Activated naive CD8-positive, alpha-beta T cell treated with anti-CD3 and anti-CD28 coated beads, Interleukin-2, amount 10 ng/mL, durations not matched to agents 7 days and 5 days (primary cell): ENCODE data around the gene RARB. TPM values are rescaled to one million over a fixed set of nuclear protein-coding genes. Genes with fewer than 3 reads are reported as not detected.

ENCODE experiments used
- ATAC-seq: fragments of 150-1000 bp; cut with Tn5 transposase; one replicate; pipeline ENCODE4 v1.10.0; 2021; ENCODE audit warnings: low read depth, moderate library complexity
- POLR2A ChIA-PET: fragments of 350-600 bp; sonication (Branson Sonifier 250); formaldehyde crosslinking; loops from one replicate; lab custom pipeline; 2021; ENCODE audit warnings: antibody characterized with exemption; lab: Charles Lee
- DNase-seq: peaks from one replicate; pipeline ENCODE4 v3.0.0; 2021
- H3K27ac Mint-ChIP-seq: one replicate; pipeline ENCODE4 v1.8.0; 2022; ENCODE audit warnings: mild to moderate bottlenecking, mixed read lengths
- H3K27me3 Mint-ChIP-seq: one replicate; pipeline ENCODE4 v1.8.0; 2022; ENCODE audit warnings: mild to moderate bottlenecking, moderate library complexity, mixed read lengths
- H3K36me3 Mint-ChIP-seq: one replicate; pipeline ENCODE4 v1.8.0; 2021; ENCODE audit warnings: mild to moderate bottlenecking, mixed read lengths
- H3K4me1 Mint-ChIP-seq: one replicate; pipeline ENCODE4 v1.8.0; 2021; ENCODE audit warnings: mixed read lengths
- H3K4me3 Mint-ChIP-seq: one replicate; pipeline ENCODE4 v1.8.0; 2022; ENCODE audit warnings: mild to moderate bottlenecking, moderate library complexity, mixed read lengths
- H3K9me3 Mint-ChIP-seq: one replicate; pipeline ENCODE4 v1.8.0; 2021; ENCODE audit warnings: mixed read lengths
- total RNA-seq, 2 experiments: library from RNA; stranded (reverse); gene quantifications; one replicate each; pipeline ENCODE4 v1.2.3, GENCODE V29; 2021

Gene RARB
- total RNA-seq, 2 experiments from 2014 or later = not detected

DNA sequence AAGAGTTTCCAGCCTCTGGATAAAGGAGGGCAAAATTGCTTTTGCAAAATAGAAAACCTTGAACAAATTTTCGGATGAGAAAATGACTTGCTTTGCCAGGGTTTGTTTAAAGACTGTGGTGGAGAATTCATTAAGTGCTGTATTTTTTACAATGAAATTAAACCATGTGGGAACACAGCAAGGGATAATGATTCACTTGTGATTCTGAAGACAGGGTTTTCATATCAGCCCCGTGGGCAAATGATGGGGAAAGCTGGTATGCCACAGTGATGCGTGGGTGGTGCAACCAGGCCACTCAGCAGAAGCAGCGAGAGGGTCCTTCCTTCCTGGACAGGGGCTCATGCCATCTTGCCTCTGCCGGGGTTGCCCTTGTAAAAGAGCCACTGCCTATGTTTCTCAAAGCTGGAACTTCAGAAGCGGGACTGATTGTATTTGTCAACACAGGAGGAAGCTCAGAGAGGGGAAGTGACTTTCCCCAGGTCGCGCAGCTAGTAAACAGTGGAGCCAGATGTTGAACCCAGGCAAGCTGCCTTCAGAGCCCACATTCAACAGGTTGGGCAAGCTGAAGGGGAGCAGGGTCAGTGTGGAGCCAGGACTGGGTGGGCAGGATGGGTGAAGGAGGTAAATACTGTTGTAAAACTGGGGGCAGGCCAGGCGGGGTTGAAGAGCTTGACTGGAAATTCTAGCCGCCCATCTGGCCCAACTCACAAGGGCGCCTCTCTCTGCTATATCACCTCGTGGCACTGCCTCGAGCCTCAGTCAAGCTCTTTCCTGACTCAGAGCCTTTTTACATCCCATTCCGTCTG lies 157.5 kb downstream of the RARB start:
- Mint-ChIP-seq H3K27me3 (peaks cover 2% of the 10 kb centered on the region), H3K27ac (no peak overlapping the region), H3K9me3 (no peaks in the 10 kb centered on the region), H3K4me3 (no peak overlapping the region), H3K4me1 (no peaks in the 10 kb centered on the region), H3K36me3 (no peaks in the 10 kb centered on the region)
- DNase-seq (no peak), ATAC-seq (no peak)
- POLR2A ChIA-PET = no interaction called here

- no peaks in the 10 kb centered on the region for H3K36me3 Mint-ChIP-seq
- no peak for ATAC-seq
- no peak for DNase-seq
- no peaks in the 10 kb centered on the region for H3K4me1 Mint-ChIP-seq
- H3K9me3 Mint-ChIP-seq = no peaks in the 10 kb centered on the region
- H3K4me3 Mint-ChIP-seq = no peak overlapping the region
- peaks cover 2% of the 10 kb centered on the region for H3K27me3 Mint-ChIP-seq
- no peak overlapping the region for H3K27ac Mint-ChIP-seq
- POLR2A ChIA-PET = no interaction called here
Measured at GRCh38 chr3:25586167-25586505, 158.1 kb downstream of the RARB start.

DNA sequence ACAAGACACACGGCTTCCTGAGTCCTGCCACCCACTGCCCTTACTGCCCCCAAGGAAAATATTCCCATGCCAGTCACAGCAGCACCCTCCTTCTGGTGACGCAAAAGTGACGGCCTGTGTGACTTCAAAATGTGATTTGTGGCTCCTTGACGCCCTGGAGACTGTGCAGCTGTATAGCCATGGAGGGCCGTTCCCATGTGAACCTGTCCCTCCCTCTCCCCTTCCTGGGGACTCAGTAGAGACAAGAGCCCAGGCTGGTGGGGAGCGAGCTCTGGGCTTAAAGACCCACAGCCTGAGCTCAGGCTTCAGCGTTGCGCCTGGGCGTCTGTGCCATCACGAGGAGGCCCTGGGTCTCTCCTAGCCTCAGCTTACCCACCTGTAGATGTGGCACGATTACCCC lies 158.5 kb downstream of the RARB start:
- DNase-seq (no peak), ATAC-seq (no peak)
- Mint-ChIP-seq H3K36me3 (no peaks in the 10 kb centered on the region), H3K4me3 (no peak overlapping the region), H3K9me3 (no peaks in the 10 kb centered on the region), H3K27ac (no peak overlapping the region), H3K27me3 (peaks cover 2% of the 10 kb centered on the region), H3K4me1 (no peaks in the 10 kb centered on the region)
- POLR2A ChIA-PET = no interaction called here

- Mint-ChIP-seq H3K9me3 (no peaks in the 10 kb centered on the region), H3K27me3 (peaks cover 2% of the 10 kb centered on the region), H3K27ac (no peak overlapping the region), H3K4me3 (no peak overlapping the region), H3K4me1 (no peaks in the 10 kb centered on the region), H3K36me3 (no peaks in the 10 kb centered on the region)
- no peak for ATAC-seq
- POLR2A ChIA-PET = no interaction called here
- DNase-seq = no peak
Measured at GRCh38 chr3:25587094-25587493, 159.0 kb downstream of the RARB start.

GRCh38 chr3:25587526-25587925 lies 159.5 kb downstream of the RARB start:
- no peaks in the 10 kb centered on the region for H3K36me3 Mint-ChIP-seq
- H3K27ac Mint-ChIP-seq = no peak overlapping the region
- POLR2A ChIA-PET = no interaction called here
- H3K4me3 Mint-ChIP-seq = no peak overlapping the region
- H3K9me3 Mint-ChIP-seq = no peaks in the 10 kb centered on the region
- no peak for DNase-seq
- no peak for ATAC-seq
- no peaks in the 10 kb centered on the region for H3K4me1 Mint-ChIP-seq
- peaks cover 2% of the 10 kb centered on the region for H3K27me3 Mint-ChIP-seq

GRCh38 chr3:25587975-25588374 lies 159.9 kb downstream of the RARB start:
- no peaks in the 10 kb centered on the region for H3K4me1 Mint-ChIP-seq
- ATAC-seq = no peak
- H3K27me3 Mint-ChIP-seq = peaks cover 2% of the 10 kb centered on the region

DNA sequence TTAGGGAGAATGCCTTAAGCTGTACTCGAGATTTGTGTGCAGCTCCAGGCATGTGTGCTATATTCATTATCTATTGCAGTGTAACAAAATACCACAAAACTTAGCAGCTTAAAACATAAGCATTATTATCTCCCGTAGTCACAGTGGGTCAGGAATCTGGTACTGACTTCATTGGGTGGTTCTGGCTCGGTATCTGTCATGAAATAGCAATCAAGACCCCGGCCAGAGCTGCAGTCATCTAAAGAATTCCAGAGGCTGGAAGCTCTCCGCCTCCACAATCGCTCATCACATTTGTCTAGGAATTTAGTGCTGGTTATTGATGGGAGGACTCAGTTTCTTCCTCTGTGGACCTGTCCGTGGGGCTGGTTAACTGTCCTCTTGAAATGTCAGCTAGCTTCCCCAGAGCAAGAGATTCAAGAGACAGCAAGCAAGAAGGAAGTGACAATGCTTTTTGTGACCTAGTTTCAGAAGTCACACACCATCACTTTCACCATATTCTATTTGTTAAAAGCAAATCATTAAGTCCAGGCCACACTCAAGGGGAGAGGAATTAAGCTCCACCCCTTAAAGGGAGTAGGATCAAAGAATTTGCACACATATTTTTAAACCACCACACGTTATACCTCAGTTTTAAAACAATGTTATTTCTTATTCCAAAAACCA lies 160.5 kb downstream of the RARB start:
- H3K4me3 Mint-ChIP-seq = no peak overlapping the region
- H3K4me1 Mint-ChIP-seq = no peaks in the 10 kb centered on the region
- no peak overlapping the region for H3K27ac Mint-ChIP-seq
- ATAC-seq (no peak), DNase-seq (no peak)
- H3K27me3 Mint-ChIP-seq = peaks cover 2% of the 10 kb centered on the region
- no peaks in the 10 kb centered on the region for H3K36me3 Mint-ChIP-seq
- H3K9me3 Mint-ChIP-seq = no peaks in the 10 kb centered on the region
- POLR2A ChIA-PET = no interaction called here

More at GRCh38 chr3:25587975-25588374, 159.9 kb downstream of the RARB start:
- POLR2A ChIA-PET = no interaction called here
- H3K27ac Mint-ChIP-seq = no peak overlapping the region
- no peaks in the 10 kb centered on the region for H3K9me3 Mint-ChIP-seq
- H3K4me3 Mint-ChIP-seq = no peak overlapping the region
- H3K36me3 Mint-ChIP-seq = no peaks in the 10 kb centered on the region
- no peak for DNase-seq

GRCh38 chr3:25589104-25589782 lies 161.2 kb downstream of the RARB start:
- POLR2A ChIA-PET = no interaction called here
- Mint-ChIP-seq H3K4me3 (no peak overlapping the region), H3K36me3 (no peaks in the 10 kb centered on the region), H3K27me3 (peaks cover 2% of the 10 kb centered on the region), H3K27ac (no peak overlapping the region), H3K9me3 (no peaks in the 10 kb centered on the region), H3K4me1 (no peaks in the 10 kb centered on the region)
- ATAC-seq = no peak
- no peak for DNase-seq

DNA sequence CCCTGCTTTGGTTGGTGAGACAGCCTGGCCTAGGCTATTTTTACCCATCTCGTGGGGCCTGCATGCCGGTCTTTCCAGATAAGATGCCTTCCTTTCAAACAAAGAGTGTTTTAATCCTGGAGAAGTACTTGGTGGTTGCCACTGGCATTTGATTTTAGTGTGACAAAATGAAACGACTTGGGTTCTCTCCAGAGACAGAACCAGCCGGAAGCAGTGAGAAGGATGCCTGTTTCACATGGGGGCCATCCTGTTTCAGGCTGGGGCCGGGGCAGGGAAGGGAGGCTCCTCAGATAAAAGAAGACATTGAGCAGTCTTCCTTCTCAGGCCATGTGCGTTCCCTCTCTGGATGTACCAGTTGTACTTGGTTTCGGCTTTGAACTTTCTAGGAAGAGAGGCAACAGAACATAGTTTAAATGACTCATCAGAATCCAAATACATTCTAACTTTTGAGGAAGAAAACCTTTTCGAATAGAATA lies 161.8 kb downstream of the RARB start:
- no peaks in the 10 kb centered on the region for H3K36me3 Mint-ChIP-seq
- no peak overlapping the region for H3K4me3 Mint-ChIP-seq
- ATAC-seq (no peak), DNase-seq (no peak)
- POLR2A ChIA-PET = no interaction called here
- H3K9me3 Mint-ChIP-seq = no peaks in the 10 kb centered on the region
- H3K27ac Mint-ChIP-seq = no peak overlapping the region
- no peaks in the 10 kb centered on the region for H3K4me1 Mint-ChIP-seq
- peaks cover 2% of the 10 kb centered on the region for H3K27me3 Mint-ChIP-seq

DNA sequence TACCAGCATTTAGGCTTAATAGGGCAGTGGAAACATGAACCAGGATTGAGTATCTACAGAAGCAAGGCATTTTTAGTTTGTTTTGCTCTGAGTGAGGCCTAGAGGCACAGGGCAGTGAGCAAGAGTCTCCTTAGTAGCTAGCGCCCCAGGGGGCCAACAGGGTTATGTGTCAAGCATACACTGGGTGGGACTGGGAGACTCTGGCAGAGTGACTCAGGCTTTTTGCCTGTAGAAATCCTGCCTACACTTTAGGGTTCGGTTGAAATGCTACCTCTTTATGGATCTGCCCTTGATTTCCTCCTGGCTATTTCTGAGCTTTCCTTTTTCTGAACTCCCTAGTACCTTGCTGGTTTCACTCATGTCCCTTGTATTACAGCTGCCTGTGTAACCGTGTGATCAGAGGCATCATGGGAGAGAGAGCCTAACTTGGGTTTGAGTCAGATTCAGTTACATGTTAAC lies 164.5 kb downstream of the RARB start:
- no peaks in the 10 kb centered on the region for H3K27me3 Mint-ChIP-seq
- no peaks in the 10 kb centered on the region for H3K4me1 Mint-ChIP-seq
- no peak overlapping the region for H3K4me3 Mint-ChIP-seq
- no peak for DNase-seq
- H3K36me3 Mint-ChIP-seq = no peaks in the 10 kb centered on the region
- no peak overlapping the region for H3K27ac Mint-ChIP-seq
- H3K9me3 Mint-ChIP-seq = no peaks in the 10 kb centered on the region
- no peak for ATAC-seq
- POLR2A ChIA-PET = no interaction called here

GRCh38 chr3:25593001-25593400 lies 164.9 kb downstream of the RARB start:
- Mint-ChIP-seq H3K4me1 (no peaks in the 10 kb centered on the region), H3K27ac (no peak overlapping the region), H3K4me3 (no peak overlapping the region), H3K36me3 (peaks cover 2% of the 10 kb centered on the region), H3K9me3 (no peaks in the 10 kb centered on the region), H3K27me3 (no peaks in the 10 kb centered on the region)
- ATAC-seq (no peak), DNase-seq (no peak)
- POLR2A ChIA-PET = no interaction called here

DNA sequence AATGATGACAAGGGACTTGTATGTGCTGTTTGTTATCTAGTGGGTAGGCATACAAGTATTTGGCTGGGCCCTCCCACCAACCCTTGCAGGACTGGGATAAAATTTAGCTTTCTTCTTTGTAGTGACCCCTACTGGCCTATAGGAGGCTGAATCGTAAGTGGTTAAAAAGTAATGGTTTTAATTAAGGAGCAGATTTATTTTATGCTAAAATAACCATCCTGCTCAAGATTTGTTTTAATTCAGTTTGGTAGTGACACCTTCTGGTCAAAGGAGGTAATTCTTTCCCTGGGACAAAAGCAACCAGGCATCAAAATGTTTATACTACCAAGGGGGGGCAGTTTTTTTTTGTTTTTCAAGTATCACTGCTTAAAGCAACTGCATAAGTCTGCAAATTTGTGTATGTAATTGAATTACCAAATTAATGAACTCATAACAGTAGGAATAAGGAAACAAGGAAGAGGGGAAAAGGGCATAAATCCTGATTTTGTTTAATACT lies 166.0 kb downstream of the RARB start:
- no peak for ATAC-seq
- Mint-ChIP-seq H3K9me3 (no peaks in the 10 kb centered on the region), H3K27ac (no peak overlapping the region), H3K36me3 (peaks cover 6% of the 10 kb centered on the region), H3K27me3 (no peaks in the 10 kb centered on the region), H3K4me3 (no peak overlapping the region), H3K4me1 (no peaks in the 10 kb centered on the region)
- POLR2A ChIA-PET = no interaction called here
- no peak for DNase-seq

DNA sequence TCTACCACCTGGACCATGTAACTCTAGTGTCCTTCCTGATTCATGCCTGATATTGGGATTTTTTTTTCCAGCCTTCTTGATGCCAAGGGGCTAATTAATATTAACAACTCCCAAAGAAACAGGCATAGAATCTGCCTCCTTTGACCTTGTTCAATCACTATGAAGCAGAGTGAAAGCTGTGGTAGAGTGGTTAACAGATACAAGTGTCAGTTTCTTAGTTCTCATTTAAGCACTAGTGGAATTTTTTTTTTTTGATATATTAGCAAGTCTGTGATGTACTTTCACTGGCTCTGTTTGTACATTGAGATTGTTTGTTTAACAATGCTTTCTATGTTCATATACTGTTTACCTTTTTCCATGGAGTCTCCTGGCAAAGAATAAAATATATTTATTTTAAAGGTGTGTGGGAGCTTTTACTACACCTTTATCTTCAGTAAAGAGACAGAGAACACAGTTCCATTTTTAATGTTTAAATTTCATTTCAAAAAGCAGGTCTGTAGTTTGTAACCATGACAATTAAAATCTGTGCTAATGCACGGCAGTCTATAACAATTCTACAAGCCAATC lies 169.6 kb downstream of the RARB start:
- POLR2A ChIA-PET = no interaction called here
- H3K27me3 Mint-ChIP-seq = no peaks in the 10 kb centered on the region
- no peak overlapping the region for H3K4me3 Mint-ChIP-seq
- no peak overlapping the region for H3K27ac Mint-ChIP-seq
- peaks cover 15% of the 10 kb centered on the region for H3K36me3 Mint-ChIP-seq
- H3K4me1 Mint-ChIP-seq = no peaks in the 10 kb centered on the region
- H3K9me3 Mint-ChIP-seq = no peaks in the 10 kb centered on the region
- DNase-seq (no peak), ATAC-seq (no peak)
